ENCODE measurements around the gene SENP6.

DNA sequence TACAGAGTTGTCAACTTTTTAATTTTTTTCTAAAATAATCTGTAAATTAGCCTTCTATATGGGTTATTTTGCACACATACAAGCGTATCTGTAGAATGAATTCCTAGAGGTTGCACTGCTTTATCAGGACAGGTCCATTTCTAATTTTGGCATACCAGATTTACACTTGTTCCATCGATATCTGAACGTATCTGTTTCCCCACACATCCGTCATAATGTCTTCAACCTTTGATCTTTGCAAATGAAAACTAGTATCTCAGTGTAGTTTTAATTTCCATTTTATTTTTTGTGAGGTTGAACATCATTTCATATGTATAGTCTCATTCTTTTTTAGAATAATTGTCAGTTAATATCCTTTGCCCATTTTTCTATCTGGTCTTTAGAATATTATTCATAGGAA is 22.7 kb downstream of the SENP6 start:
- TF ChIP-seq EZH2 (IDR thresholded peaks at IDR 0.05; ENCODE audit: low read length), result no peak
- TF ChIP-seq, protein P1, sequence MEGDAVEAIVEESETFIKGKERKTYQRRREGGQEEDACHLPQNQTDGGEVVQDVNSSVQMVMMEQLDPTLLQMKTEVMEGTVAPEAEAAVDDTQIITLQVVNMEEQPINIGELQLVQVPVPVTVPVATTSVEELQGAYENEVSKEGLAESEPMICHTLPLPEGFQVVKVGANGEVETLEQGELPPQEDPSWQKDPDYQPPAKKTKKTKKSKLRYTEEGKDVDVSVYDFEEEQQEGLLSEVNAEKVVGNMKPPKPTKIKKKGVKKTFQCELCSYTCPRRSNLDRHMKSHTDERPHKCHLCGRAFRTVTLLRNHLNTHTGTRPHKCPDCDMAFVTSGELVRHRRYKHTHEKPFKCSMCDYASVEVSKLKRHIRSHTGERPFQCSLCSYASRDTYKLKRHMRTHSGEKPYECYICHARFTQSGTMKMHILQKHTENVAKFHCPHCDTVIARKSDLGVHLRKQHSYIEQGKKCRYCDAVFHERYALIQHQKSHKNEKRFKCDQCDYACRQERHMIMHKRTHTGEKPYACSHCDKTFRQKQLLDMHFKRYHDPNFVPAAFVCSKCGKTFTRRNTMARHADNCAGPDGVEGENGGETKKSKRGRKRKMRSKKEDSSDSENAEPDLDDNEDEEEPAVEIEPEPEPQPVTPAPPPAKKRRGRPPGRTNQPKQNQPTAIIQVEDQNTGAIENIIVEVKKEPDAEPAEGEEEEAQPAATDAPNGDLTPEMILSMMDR (optimal IDR thresholded peaks at IDR 0.05 in 1 of 3, IDR thresholded peaks at IDR 0.05 in 1 of 3, conservative IDR thresholded peaks at IDR 0.05 in 1 of 3; ENCODE audit: extremely low read depth in 1 of 3, insufficient read depth in 2 of 3, low read length in 3 of 3), result no peak

Data from keratinocyte (primary cell).